Adrenal gland (tissue), 12 donors: ENCODE data around the gene PUSL1. TPM values are rescaled to one million over a fixed set of nuclear protein-coding genes. Genes with fewer than 3 reads are reported as not detected.
A peak's percentile ranks its signal among the peaks of the same experiment; 100 is the strongest.

ENCODE experiments used
- DNase-seq, 7 donors: peaks; one replicate each; pipeline ENCODE4 v3.0.0-alpha.2; 2019 to 2020
- H3K27ac ChIP-seq, 5 donors: fragments of 200-600 bp; sonication (generic) in 4 of 5; 1 replicate in 3 of 5; 2 replicates in 2 of 5; pipeline versions ENCODE4 v1.5.1 to v1.8.0; 2016 to 2020; ENCODE audit warnings: mild to moderate bottlenecking in 1 of 5
- H3K27me3 ChIP-seq: fragments of 200-600 bp; 2 replicates; pipeline ENCODE4 v1.8.0; 2021
- H3K36me3 ChIP-seq, 2 donors: fragments of 200-600 bp; replicated peaks in 1 of 2; 1 replicate in 1 of 2; 2 replicates in 1 of 2; pipeline versions ENCODE4 v1.5.1 to v1.8.0; 2018 to 2022
- H3K4me1 ChIP-seq, 2 donors: fragments of 200-600 bp; replicated peaks in 1 of 2; 1 replicate in 1 of 2; 2 replicates in 1 of 2; pipeline versions ENCODE4 v1.5.1 to v1.8.0; 2018 to 2021
- H3K4me3 ChIP-seq, 4 donors: fragments of 200-600 bp; sonication (generic) in 3 of 4; one replicate each; pipeline ENCODE4 v1.5.1; 2016 to 2018
- H3K9me3 ChIP-seq, 3 donors: fragments of 200-600 bp; sonication (generic) in 1 of 3; replicated peaks in 1 of 3; 1 replicate in 2 of 3; 2 replicates in 1 of 3; pipeline versions ENCODE4 v1.5.1 to v1.8.0; 2016 to 2021
- CTCF ChIP-seq, 6 experiments: fragments of 450-650 bp in 4 of 6; fragments of 200-600 bp in 2 of 6; sonication (generic) in 1 of 6; IDR thresholded peaks; 1 replicate in 5 of 6; 2 replicates in 1 of 6; pipeline versions ENCODE4 v1.5.1 to v1.8.0; 2016 to 2021; ENCODE audit warnings: antibody characterized with exemption in 6 of 6, mild to moderate bottlenecking in 2 of 6, moderate library complexity in 1 of 6
- POLR2A ChIP-seq, 2 donors: fragments of 450-650 bp; IDR thresholded peaks; one replicate each; pipeline ENCODE4 v1.6.1; 2017; ENCODE audit warnings: antibody characterized with exemption in 2 of 2, mild to moderate bottlenecking in 2 of 2, moderate library complexity in 1 of 2
- WGBS, 4 donors: extraction: QIAGEN DNeasy Blood & Tissue Kit in 2 of 4; methylation state at CpG; one replicate each; pipeline versions ENCODE4 v1.1.5 to v1.1.7; 2013 to 2017; 5-methylcytosine and 5-hydroxymethylcytosine counted together
- intact Hi-C, 2 donors: fragments of 100-400 bp; cut with DNase I; formaldehyde crosslinking; loops; one replicate each; pipeline versions ENCODE4 v1.14.1 to v1.15.0; 2022 to 2023
- polyA plus RNA-seq, 3 donors: library from polyadenylated mRNA; stranded (reverse); fragments of 200-250 nt in 2 of 3; fragments of 350-450 nt in 1 of 3; fragmentation: Illumina TruSeq in 1 of 3; extraction: RNeasy Lipid Tissue Mini Kit (QIAGEN cat#74804) in 1 of 3; gene quantifications; one replicate each; pipeline ENCODE4 v1.2.3, GENCODE V29; 2013 to 2014
- total RNA-seq, 9 donors: library from RNA; depleted of rRNA in 4 of 9; stranded (reverse); fragments of >200 nt in 4 of 9; fragments of 120-200 nt in 1 of 9; fragmentation: NEBNext Ultra II Directional in 1 of 9; extraction: Animal tissue kit (Norgen Biotek cat#: 25700) in 1 of 9; gene quantifications; one replicate each; pipeline versions ENCODE4 v1.1.0 to v1.2.4, GENCODE V29; 2013 to 2023
- donor health status: healthy with polysubstance abuse.
- donor health status: Bipolar disorder and iron deficiency.
- donor health status: DM: yes; HTN: yes; CAD: no.
- donor health status: DM: no; HTN: no; CAD: no.
- donor health status: DM: no; HTN: no; CAD: no.
- donor health status: DM: yes; HTN: yes; CAD: no.

PUSL1 gene
- total and polyA plus RNA-seq, 12 donors: 2.5 to 43.8 (median 26.1) TPM

DNA sequence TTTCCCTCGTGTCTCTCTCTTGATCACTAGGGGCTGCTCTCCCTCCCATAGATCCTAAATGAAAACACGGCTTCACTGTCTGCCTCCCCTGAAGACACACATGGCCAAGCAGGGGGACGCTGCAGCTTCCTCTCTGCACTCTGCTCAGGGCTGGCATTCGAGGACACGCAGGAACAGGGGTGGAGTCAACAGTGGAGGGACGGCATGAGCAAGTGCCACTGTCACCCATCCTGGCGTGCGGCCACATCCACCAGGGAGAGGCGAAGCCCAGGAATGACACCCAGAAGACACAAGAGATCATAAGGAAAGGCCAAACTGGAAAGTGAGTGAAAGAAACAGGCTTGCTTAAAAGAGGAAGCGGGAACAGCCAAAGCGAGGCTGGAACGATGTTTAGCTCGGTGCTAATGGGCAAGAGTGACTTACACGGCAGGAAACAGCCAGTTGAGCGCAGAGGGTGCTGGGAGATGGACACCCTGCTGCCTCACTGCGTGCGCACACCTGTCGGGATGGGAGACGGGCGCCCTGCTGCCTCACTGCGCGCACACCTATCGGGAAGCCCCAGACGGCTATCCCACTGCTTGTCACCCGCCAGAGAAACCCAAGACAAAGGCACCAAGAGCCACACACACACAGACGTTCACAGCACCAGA is 48.3 kb upstream of the PUSL1 start:
- peak in 6 of 7 donors; percentile 67 to 88 (median 78) for DNase-seq
- Histone ChIP-seq H3K9me3 (no peaks in the 10 kb centered on the region), H3K36me3 (peaks cover 0 to 66% of the 10 kb centered on the region in 2 donors), H3K4me3 (no peak overlapping the region), H3K27me3 (no peaks in the 10 kb centered on the region), H3K27ac (peak overlapping the region in 2 of 5 donors; percentile 1 to 27), H3K4me1 (no peaks in the 10 kb centered on the region)
- intact Hi-C loops: no loop called here
- 69 to 77% (median 71%) methylated on average over 26 of the region's 26 CpGs for WGBS, 4 donors
- TF ChIP-seq POLR2A (IDR thresholded peaks at IDR 0.05) (no peak), CTCF (IDR thresholded peaks at IDR 0.05) (no peak)

DNA sequence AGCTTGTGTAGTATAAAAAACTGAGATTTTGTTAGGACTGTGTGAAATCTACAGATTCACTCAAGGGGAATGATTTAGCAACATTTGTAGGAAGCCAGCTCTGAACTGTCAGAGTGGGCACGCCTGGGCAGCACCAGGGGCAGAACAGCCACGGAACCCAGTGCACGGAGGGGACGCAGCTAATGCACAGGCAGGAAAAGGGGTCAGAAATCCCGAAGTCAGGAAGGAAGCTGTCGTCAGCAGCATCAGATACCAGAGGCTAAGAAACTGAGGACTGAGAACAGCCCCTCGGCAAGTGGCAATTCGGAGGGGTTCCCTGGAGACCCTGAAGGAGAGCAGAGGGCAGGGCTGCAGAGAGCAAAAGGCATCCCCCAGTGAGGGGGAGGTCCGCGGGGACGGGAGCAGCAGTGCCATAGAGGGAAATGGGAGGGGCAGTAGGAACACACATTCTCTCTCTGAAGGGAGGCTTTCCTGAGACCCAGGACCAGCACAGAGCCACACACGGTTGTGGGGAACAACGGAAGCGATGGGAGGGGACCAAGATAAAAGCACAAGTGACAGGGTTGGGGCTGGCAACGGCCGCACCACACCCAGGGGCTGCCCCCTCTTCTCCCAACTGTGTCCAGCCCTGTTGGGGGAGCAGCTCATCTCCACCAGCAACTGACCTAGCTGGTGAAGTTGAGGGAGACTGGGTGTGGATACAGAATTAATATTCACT is 47.4 kb upstream of the PUSL1 start:
- TF ChIP-seq CTCF (IDR thresholded peaks at IDR 0.05) (no peak), POLR2A (IDR thresholded peaks at IDR 0.05) (no peak)
- Histone ChIP-seq H3K9me3 (no peaks in the 10 kb centered on the region), H3K27me3 (no peaks in the 10 kb centered on the region), H3K36me3 (peaks cover 0 to 62% of the 10 kb centered on the region in 2 donors), H3K4me3 (no peak overlapping the region), H3K27ac (peak overlapping the region in 2 of 5 donors; percentile 1 to 27), H3K4me1 (no peaks in the 10 kb centered on the region)
- 62 to 82% (median 76%) methylated on average over 16 of the region's 16 CpGs for WGBS, 4 donors
- no peak for DNase-seq
- intact Hi-C loops: no loop called here

DNA sequence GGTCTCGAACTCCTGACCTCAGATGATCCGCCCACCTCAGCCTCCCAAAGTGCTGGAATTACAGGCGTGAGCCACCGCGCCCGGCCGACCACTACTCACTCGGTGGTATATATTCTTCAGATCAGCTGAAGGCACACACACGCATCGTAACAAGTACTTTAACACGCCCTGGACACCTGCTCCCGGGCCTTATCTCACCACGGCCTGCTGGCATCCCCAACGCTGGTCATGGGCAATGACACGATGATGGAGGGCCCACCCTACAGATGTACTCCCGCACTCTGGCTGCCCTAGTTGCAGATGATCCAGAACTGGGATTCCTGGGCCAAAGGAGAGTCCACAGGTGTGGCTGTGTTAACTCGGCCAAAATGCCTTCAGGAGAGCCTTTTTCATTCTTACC is 46.3 kb upstream of the PUSL1 start:
- Histone ChIP-seq H3K27me3 (no peaks in the 10 kb centered on the region), H3K4me1 (no peaks in the 10 kb centered on the region), H3K9me3 (no peaks in the 10 kb centered on the region), H3K36me3 (peaks cover 0 to 55% of the 10 kb centered on the region in 2 donors), H3K4me3 (no peak overlapping the region), H3K27ac (no peak overlapping the region)
- 93 to 96% (median 95%) methylated on average over 10 to 17 of the region's 17 CpGs for WGBS, 4 donors
- TF ChIP-seq CTCF (IDR thresholded peaks at IDR 0.05): no peak
- no peak for TF ChIP-seq POLR2A (IDR thresholded peaks at IDR 0.05)
- no peak for DNase-seq
- intact Hi-C loops: no loop called here

DNA sequence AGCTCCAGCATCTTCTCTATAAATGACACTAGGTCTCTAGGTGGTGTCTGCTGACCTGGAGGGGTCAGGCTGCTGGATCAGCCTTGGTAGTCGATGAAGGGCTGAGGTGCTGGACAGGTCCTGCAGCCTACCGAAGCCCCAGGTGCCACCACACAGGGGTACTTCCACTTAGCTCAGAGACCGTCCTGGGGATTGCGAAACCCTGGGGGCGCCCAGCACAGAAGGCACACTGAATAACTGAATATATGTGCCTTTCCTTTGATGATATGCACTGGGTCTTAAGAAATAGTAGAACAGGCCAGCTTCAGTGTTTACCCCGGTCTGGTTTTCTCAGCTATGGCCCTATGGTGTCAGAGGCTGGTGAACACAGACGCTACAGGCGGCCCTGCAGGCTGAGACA is 45.6 kb upstream of the PUSL1 start:
- Histone ChIP-seq H3K9me3 (no peaks in the 10 kb centered on the region), H3K4me1 (no peaks in the 10 kb centered on the region), H3K27ac (no peak overlapping the region), H3K27me3 (no peaks in the 10 kb centered on the region), H3K36me3 (peaks cover 0 to 61% of the 10 kb centered on the region in 2 donors), H3K4me3 (no peak overlapping the region)
- no peak for DNase-seq
- WGBS, 4 donors: 90 to 98% (median 95%) methylated on average over 7 to 8 of the region's 8 CpGs
- intact Hi-C loops: no loop called here
- TF ChIP-seq CTCF (IDR thresholded peaks at IDR 0.05) (no peak), POLR2A (IDR thresholded peaks at IDR 0.05) (no peak)
